ENCODE results near the gene LRRC1.

Gene LRRC1

DNA sequence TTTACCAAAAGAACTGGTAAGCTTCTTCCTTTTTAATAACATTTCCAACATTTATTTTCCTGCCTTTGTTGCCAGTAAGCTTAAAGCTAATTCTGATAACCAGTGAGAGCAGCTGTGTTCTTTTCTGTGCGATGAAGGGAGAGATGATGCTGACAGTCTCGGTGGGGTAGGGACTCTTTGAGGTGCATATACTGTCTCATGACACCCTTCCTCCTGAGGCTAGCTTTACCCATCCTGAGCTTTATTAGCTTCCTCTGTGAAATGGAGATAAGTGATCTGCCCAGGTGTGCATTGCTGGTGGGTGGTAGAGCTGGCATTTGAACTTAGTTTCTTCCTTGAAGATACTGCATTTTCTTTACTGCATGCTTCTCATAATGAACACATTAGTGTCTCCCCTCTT lies 92.5 kb downstream of the LRRC1 start:
- no peak for DNase-seq (ENCODE audit: low read depth, low spot score)

- DNase-seq (ENCODE audit: low read depth, low spot score), result no peak
Observed at GRCh38 chr6:53888931-53889330, 94.1 kb downstream of the LRRC1 start.

DNA sequence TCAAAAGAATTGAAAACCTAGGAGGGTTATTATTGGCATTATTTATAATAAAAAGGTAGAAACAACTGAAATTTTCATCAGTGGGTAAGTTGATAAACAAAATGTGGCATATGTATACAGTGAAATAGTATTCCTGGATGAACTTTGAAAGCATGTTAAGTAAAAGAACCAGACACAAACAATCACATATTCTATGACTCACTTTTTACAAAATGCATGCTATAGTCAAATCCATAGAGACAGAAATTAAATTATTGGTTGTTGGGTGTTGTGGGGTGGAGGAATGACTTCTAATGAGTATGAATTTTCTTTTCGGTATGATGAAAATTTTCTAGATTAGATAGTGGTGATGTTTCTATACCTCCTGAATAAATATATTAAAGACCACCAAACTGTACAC lies 94.6 kb downstream of the LRRC1 start:
- DNase-seq (ENCODE audit: low read depth, low spot score), result no peak

GRCh38 chr6:53892707-53893106 lies 97.9 kb downstream of the LRRC1 start:
- no peak for DNase-seq (ENCODE audit: low read depth, low spot score)

DNA sequence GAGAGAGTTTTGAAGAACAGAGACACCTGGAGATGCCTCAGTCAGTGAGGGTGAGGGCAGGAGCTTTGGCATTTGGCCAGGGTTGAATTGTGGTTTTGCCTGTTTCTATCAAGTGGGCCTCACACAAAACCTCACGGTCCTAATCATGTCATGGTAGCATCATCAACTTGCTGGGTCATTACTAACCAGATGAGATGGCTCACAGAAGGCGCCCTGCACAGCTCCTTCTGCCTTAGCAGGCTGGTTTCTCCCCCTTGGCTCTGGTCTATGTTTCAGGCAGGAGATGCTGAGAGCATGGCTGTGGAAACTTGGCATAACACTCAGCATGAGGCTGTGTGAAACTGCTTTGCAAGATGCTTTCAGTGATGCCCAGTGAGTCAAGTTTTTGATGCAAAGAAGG lies 99.3 kb downstream of the LRRC1 start:
- no peak for DNase-seq (ENCODE audit: low read depth, low spot score)

GRCh38 chr6:53896196-53896595 lies 101.4 kb downstream of the LRRC1 start:
- DNase-seq (ENCODE audit: low read depth, low spot score), result no peak

DNA sequence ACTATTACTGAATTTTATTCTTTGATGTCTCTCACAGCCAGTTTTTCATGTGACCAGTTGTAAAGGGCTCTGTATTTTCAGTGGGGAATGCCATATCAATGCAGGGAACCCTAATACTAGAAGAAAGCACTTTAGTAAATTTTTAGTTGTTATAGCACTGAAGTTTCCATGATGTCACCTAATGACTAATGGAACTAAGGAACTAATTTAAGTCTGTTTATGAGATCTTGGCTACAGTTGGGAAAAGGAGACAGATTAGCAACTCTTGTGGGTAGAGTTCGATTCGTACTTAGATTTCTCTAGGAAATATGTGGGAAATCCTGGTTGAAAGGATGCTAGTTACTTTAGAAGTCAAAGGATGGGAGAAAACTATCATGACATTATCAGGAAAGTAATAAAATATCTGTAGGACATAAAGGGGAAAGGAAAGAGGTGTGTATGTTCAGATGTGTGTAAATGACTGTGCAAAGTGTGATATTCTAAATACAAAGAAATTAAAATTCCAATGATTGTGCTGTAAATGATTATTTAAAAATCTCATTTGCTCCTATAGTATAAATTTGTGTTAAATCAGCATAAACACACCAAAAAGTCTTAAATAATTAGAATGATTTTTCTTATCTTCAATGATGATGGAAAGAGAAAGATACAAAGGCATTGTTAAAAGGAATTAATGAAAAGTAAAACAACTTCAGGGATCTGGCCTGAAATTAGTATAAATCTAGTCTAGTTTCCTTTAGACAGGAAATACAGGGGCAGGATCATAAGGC lies 103.4 kb downstream of the LRRC1 start:
- DNase-seq (ENCODE audit: low read depth, low spot score), result no peak

DNA sequence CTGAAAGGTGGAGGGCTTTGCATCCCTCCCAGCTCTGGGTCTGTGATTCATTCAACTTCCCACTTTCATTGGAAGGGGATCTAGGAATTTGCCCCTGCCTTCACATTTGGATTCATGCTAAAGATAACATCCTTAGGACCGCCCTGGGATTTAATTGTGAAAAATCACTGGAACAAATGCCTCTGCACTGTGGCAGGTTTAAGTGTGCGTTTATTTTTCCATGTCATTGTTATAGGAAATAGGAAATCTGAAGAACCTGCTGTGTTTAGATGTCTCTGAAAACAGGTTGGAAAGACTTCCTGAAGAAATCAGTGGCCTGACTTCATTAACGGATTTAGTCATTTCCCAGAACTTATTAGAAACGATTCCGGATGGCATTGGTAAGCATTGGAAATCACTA lies 104.7 kb downstream of the LRRC1 start:
- DNase-seq (ENCODE audit: low read depth, low spot score), result no peak

DNA sequence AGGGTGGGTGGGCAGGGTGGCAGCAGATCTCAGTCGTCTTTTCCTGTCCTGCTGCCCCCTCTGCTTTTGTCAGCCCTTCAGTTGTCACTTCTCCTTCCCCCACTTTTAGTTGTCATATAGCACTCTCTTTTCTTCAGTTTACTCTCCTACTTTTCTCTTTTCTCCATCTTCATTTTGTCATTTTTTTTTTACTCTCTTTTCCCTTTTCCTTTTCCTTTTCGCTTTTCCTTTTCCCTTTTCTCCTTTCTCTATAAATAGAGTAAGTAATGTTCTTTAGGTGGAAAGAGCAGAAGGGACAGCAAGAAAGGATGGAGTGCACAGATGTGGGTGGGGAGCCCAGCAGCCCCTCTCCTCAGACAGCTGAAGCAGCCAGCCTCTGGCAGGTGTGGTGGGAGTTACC lies 108.6 kb downstream of the LRRC1 start:
- no peak for DNase-seq (ENCODE audit: low read depth, low spot score)

GRCh38 chr6:53906103-53906502 lies 111.3 kb downstream of the LRRC1 start:
- no peak for DNase-seq (ENCODE audit: low read depth, low spot score)

DNA sequence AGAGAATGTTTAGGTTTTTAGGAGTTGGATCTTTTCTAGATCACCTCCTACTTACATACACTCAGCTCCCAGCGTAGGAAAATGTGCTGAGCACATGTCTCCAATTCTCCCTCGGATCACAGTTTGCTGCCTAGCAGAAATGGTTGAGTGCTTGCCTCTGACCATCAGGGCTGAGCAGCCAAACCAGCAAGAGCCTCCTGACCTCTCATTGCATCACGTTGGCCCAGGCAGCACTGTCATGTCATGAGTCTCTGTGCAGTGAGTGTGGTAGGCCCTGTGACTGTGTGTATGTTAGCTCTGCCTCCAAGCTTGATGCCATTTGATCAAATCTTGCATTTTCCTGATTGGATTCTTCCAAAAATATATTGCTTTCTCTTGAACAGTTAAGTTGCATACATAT lies 112.0 kb downstream of the LRRC1 start:
- DNase-seq (ENCODE audit: low read depth, low spot score), result no peak

DNA sequence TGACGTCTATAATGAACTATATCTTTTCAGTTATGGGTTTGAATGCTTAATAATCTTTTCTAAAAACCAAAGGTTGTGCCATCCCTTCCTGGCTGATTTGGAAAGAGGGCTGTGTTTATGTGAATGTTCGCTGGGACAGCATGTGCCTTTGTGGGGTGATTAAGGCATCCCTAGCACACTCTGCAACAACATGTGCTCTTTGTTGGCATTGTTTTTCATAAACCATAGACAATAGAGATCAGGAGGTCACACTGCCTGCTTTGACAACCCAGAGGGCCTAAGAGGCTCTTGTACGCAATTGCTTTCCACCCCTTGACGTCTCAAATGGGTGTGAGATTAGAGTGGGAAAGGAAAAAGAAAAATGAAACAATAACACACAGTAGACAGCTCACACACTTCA lies 116.0 kb downstream of the LRRC1 start:
- no peak for DNase-seq (ENCODE audit: low read depth, low spot score)

DNA sequence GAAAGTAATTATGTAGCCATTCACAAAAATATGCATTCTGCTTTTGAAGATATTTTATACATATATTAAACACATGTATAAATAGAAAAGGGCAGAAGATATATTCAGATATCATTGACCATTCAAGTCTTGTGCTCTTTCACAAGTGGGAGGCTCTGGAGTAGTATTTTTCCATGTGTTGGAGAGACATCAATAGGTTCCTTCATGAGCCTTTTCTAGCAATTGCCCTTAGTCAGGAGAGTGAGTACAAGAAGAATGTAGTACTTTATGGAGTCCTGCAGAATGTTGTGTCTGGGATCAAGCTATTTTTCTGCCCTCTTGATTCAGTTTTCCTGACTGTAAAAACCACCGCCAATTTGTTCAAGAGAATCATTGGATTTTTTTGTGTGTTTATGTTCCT lies 117.9 kb downstream of the LRRC1 start:
- no peak for DNase-seq (ENCODE audit: low read depth, low spot score)

DNA sequence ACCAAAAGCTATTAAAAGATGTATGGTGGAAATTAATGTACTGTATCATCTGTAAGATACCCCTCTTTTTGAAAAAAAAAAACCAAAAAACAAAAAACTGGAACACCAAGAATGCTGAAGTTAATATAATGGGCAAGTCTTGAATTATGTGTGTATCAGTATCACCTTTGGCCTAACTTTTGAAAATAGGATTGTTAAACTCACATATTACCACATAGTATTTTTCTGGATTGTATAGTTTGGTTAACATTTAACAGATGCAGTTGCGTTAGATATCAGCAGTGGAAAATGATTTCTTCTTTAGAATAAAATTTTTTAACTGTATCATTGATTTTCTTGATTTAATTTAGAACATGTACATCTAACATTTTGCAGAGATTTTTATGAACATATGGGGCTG lies 118.5 kb downstream of the LRRC1 start:
- no peak for DNase-seq (ENCODE audit: low read depth, low spot score)

DNA sequence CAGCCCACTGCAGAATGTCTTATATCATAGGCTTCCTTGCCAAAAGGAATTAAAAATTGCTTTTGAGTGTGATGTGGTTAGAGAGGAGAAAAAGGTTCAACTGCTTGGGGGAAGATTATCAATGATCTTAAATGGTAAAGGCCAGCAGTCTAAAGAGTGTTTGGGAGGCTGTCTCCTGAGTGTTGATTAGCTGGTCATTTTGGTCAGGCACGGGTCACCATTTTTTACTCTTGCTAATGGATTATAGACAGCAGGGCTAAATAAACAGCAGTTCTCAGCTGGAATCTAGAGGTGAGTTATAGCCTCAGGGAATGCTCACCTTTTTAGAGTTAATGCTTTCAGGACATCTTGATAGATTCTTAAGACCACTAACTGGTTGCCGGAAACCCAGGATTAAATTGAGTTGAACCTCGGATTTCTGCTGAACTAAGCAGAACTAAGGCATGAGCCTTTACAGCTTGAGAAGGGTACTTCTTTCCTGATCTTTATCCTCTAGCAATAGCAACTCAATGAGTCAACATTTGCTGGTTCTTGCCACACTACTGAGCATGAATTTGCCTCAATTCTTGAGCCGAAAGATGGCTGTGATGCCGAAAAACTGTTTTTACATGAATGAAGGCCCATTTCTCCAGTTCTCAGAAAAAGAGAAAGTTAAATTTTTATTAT lies 120.4 kb downstream of the LRRC1 start:
- no peak for DNase-seq (ENCODE audit: low read depth, low spot score)

DNA sequence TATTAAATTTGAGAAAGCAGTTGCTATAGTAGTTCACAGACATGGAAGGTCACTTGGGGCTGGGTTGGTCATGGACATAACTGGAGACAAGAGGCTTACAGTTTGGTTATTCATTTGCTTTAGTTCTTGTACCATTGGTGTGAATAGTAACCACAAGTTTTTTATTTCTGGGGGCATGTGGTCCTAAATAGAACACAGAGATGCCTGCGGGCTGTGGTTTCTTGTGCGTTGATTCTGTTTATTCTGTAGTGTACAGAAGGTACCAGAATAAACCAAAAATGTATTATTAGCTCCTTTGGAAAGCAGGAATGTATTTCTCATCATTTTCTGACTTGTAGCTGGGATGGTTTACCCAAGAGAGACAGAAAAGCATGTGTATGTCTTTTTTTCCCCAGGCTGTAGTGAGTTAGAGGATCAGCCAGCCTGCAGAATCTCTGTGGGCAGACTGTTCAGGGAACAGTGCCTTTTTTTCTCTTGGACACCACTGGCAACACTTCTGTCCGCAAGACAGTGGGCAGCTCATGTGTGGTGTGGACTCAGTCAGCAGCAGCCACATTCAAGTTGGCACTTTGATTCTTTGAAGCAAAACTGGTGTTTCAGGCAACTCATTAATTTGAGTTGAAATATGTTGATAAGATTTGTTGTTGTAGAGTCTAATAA lies 122.1 kb downstream of the LRRC1 start:
- no peak for DNase-seq (ENCODE audit: low read depth, low spot score)

DNA sequence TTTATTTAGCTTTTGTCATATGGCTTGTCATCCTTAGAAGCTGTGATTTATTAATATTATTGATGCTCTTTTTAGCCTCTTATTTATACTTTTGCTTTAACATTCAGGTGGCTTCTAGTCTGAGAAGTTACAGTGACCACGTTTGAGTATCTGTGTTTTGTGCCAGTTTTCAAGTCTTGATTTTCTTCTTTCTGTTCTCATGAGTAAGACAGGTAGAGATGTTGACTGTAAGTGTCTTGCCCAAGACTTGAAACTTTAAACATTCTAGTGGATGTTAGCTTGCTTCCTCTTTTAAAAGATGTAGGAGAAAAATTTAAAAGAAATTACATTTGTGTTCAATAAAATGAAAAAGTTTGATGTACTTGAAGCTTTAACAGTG lies 122.6 kb downstream of the LRRC1 start:
- DNase-seq (ENCODE audit: low read depth, low spot score), result no peak

GRCh38 chr6:53918854-53919510 lies 124.2 kb downstream of the LRRC1 start:
- no peak for DNase-seq (ENCODE audit: low read depth, low spot score)

DNA sequence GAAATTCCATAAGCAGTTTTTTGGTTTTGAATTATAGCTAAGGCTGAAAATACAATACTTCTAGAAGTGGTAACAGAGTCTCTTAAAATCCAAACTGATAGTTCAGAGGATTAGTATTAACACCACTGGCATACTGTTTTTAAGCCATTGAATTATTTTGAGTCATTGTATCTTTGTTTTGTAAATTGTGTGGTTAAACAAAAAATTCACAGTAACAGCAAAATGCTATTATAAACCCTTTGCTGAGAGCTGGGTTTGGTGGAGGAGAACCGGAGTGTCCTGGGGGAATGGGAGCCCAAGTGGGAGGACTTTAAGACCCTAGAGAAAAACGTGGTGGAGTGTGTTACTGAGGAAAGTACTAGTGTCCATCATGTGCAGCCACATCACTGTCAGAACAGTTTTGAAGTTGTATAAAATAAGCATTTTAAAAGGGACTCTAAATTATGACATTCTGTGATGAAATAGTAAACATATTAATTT lies 125.1 kb downstream of the LRRC1 start:
- no peak for DNase-seq (ENCODE audit: low read depth, low spot score)

DNA sequence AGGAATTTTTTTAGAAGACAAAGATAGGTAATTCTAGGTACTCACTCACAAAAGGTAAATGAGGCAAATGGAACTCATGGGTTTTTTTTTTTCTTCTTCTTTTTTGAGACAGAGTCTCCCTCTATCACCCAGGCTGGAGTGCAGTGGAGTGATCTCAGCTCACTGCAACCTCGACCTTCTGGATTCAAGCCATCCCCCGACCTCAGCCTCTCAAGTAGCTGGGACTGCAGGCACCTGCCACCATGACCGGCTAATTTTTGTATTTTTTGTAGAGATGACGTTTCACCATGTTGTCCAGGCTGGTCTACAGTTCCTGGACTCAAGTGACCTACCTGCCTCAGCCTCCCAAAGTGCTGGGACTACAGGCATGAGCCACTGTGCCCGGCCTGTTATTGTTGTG lies 126.1 kb downstream of the LRRC1 start:
- no peak for DNase-seq (ENCODE audit: low read depth, low spot score)

DNA sequence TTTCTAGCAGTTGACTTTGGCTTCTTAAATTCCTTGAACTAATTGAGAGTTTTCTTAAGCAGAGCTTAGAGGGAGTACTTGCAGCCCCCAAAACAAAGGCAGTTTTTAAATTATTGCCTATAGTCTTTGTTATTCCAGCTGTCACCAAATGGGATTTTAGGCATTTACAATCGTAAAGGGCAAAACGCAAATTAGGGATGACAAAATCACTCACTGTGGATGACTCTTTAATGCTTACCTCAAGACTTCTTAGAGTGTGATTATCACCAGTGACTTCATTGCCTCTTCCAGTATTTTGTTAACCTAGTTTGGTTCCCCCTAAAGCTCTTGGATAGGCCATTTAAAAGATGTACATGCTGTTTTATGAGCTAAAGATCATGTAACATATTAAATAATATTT lies 126.8 kb downstream of the LRRC1 start:
- DNase-seq (ENCODE audit: low read depth, low spot score), result no peak

GRCh38 chr6:53922539-53922981 lies 127.8 kb downstream of the LRRC1 start:
- no peak for DNase-seq (ENCODE audit: low read depth, low spot score)
